Lower leg skin (tissue), 4 donors: ENCODE results near the gene ADARB2. TPM values are rescaled to one million over a fixed set of nuclear protein-coding genes. Genes with fewer than 3 reads are reported as not detected.

Experiments
- DNase-seq, 2 donors: peaks; one replicate each; pipeline ENCODE4 v3.0.0-alpha.2; 2019; ENCODE audit warnings: low spot score in 2 of 2
- H3K4me3 ChIP-seq: fragments of 200-600 bp; sonication (generic); 2 replicates; pipeline ENCODE4 v1.5.1; 2017; ENCODE audit warnings: mild to moderate bottlenecking, low read depth; ENCODE audit not compliant: poor library complexity, severe bottlenecking
- CTCF ChIP-seq, 3 donors: fragments of 450-650 bp; IDR thresholded peaks; one replicate each; pipeline ENCODE4 v1.5.1; 2016; ENCODE audit warnings: antibody characterized with exemption in 3 of 3, mild to moderate bottlenecking in 3 of 3, moderate library complexity in 2 of 3
- POLR2A ChIP-seq, 2 donors: fragments of 450-650 bp; IDR thresholded peaks; one replicate each; pipeline ENCODE4 v1.6.1; 2016 to 2017; ENCODE audit warnings: antibody characterized with exemption in 2 of 2, mild to moderate bottlenecking in 1 of 2, moderate library complexity in 1 of 2
- WGBS, 2 donors: methylation state at CpG; one replicate each; pipeline ENCODE4 v1.1.5; 2018; 5-methylcytosine and 5-hydroxymethylcytosine counted together
- intact Hi-C: fragments of 100-400 bp; cut with DNase I; formaldehyde crosslinking; loops from one replicate; pipeline ENCODE4 v1.15.0; 2023; ENCODE audit warnings: low total_unique reads
- total RNA-seq, 4 donors: library from RNA; depleted of rRNA; stranded (reverse); fragments of >200 nt; gene quantifications; one replicate each; pipeline ENCODE4 v1.1.0, GENCODE V29; 2016

Gene ADARB2
- total RNA-seq, 4 donors from 2014 or later = 0.72 to 3.6 (median 1.8) TPM

GRCh38 chr10:1381339-1381738, 356.0 kb downstream of the ADARB2 start:
- intact Hi-C loops = no loop called here
- TF ChIP-seq POLR2A (IDR thresholded peaks at IDR 0.05) = no peak
- TF ChIP-seq CTCF (IDR thresholded peaks at IDR 0.05) = no peak
- 79 to 84% methylated on average over 5 of the region's 5 CpGs for WGBS, 2 donors
- H3K4me3 ChIP-seq = no peak overlapping the region
- DNase-seq = peak in 1 of 2 donors; percentile 37

- WGBS, 2 donors = 50% methylated on average over 16 of the region's 16 CpGs
- intact Hi-C loops = no loop called here
- DNase-seq = peak in 1 of 2 donors; percentile 79
- TF ChIP-seq POLR2A (IDR thresholded peaks at IDR 0.05) (no peak), CTCF (IDR thresholded peaks at IDR 0.05) (no peak)
- no peak overlapping the region for H3K4me3 ChIP-seq
Observed at GRCh38 chr10:1380088-1380671, 357.1 kb downstream of the ADARB2 start.

- intact Hi-C loops = no loop called here
- WGBS, 2 donors = 44 to 50% methylated on average over 9 of the region's 9 CpGs
- no peak for DNase-seq
- H3K4me3 ChIP-seq = no peak overlapping the region
- TF ChIP-seq CTCF (IDR thresholded peaks at IDR 0.05) (no peak), POLR2A (IDR thresholded peaks at IDR 0.05) (no peak)
Observed at GRCh38 chr10:1379601-1380000, 357.7 kb downstream of the ADARB2 start.

GRCh38 chr10:1378473-1378872, 358.9 kb downstream of the ADARB2 start:
- no peak for TF ChIP-seq POLR2A (IDR thresholded peaks at IDR 0.05)
- no peak for TF ChIP-seq CTCF (IDR thresholded peaks at IDR 0.05)
- intact Hi-C loops = no loop called here
- no peak overlapping the region for H3K4me3 ChIP-seq
- DNase-seq = no peak
- 85% methylated on average over 2 of the region's 2 CpGs for WGBS, 2 donors

GRCh38 chr10:1377740-1378397, 359.5 kb downstream of the ADARB2 start:
- DNase-seq = peak in 1 of 2 donors; percentile 36
- TF ChIP-seq CTCF (IDR thresholded peaks at IDR 0.05) (no peak), POLR2A (IDR thresholded peaks at IDR 0.05) (no peak)
- 38 to 49% methylated on average over 14 of the region's 14 CpGs for WGBS, 2 donors
- intact Hi-C loops = no loop called here
- H3K4me3 ChIP-seq = no peak overlapping the region
